ENCODE measurements around the gene BRD4.

DNA sequence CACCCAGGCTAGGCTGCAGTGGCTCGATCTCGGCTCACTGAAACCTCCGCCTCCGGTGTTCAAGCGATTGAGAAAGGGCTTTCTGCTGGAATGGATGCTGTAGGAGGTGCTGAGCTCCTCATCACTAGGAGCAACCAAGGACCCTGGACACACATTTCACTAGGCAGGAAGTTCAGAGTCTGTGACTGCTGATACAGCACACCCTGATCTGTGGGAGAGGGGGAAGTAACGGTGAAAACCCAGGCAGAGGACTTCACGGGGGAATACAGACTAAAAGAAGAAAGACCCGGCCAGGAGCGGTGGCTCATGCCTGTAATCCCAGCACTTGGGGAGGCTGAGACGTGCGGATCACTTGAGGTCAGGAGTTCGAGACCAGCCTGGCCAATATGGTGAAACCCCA is 119.6 kb downstream of the BRD4 start:
- TF ChIP-seq EP300 (IDR thresholded peaks at IDR 0.05) (no peak), CTCF (IDR thresholded peaks at IDR 0.05) (no peak), POLR2A (IDR thresholded peaks at IDR 0.05; ENCODE audit: low read depth) (no peak)

All from esophagus muscularis mucosa (tissue), 4 donors.